HEK293T (cell line): Measurements from ENCODE around the gene GAN.

ENCODE experiments used
- CTCF ChIA-PET: fragments of 350-600 bp; formaldehyde crosslinking; extraction: SDS; loops from one replicate; lab custom pipeline; 2021; ENCODE audit warnings: antibody characterized with exemption, inconsistent platforms; lab: Yijun Ruan, JAX
- POLR2A ChIA-PET: fragments of 350-600 bp; formaldehyde crosslinking; extraction: SDS; loops from one replicate; lab custom pipeline; 2020; ENCODE audit warnings: antibody characterized with exemption, inconsistent platforms; lab: Yijun Ruan, JAX
- DNase-seq: peaks from one replicate; pipeline ENCODE4 v3.0.0; 2012; ENCODE audit warnings: mixed read lengths; ENCODE audit errors: extremely low spot score
- ARNT ChIP-seq: fragments of 450-650 bp; IDR thresholded peaks from 2 replicates; pipeline ENCODE4 v1.6.1; 2017; ENCODE audit warnings: mild to moderate bottlenecking
- BHLHE40 ChIP-seq: fragments of 450-650 bp; IDR thresholded peaks from 2 replicates; pipeline ENCODE4 v1.6.1; 2016; ENCODE audit warnings: mild to moderate bottlenecking, moderate library complexity, borderline replicate concordance
- CTBP1 ChIP-seq: fragments of 450-650 bp; IDR thresholded peaks from 2 replicates; pipeline ENCODE4 v1.6.1; 2016; ENCODE audit warnings: borderline replicate concordance
- ELF4 ChIP-seq: fragments of 450-650 bp; IDR thresholded peaks from 2 replicates; pipeline ENCODE4 v1.6.1; 2017; ENCODE audit warnings: antibody characterized with exemption
- FOXA1 ChIP-seq: fragments of 450-650 bp; IDR thresholded peaks from 2 replicates; pipeline ENCODE4 v1.6.1; 2016; ENCODE audit warnings: mild to moderate bottlenecking
- FOXK2 ChIP-seq: fragments of 450-650 bp; IDR thresholded peaks from 2 replicates; pipeline ENCODE4 v1.6.1; 2016; ENCODE audit warnings: mild to moderate bottlenecking
- FOXM1 ChIP-seq: fragments of 450-650 bp; IDR thresholded peaks from 2 replicates; pipeline ENCODE4 v1.6.1; 2017; ENCODE audit warnings: mild to moderate bottlenecking, borderline replicate concordance
- HDGF ChIP-seq: fragments of 450-650 bp; IDR thresholded peaks from 2 replicates; pipeline ENCODE4 v1.6.1; 2017; ENCODE audit warnings: antibody characterized with exemption, borderline replicate concordance
- L3MBTL2 ChIP-seq: fragments of 450-650 bp; conservative IDR thresholded peaks from 2 replicates; pipeline ENCODE4 v1.6.1; 2016; ENCODE audit warnings: mild to moderate bottlenecking
- LEF1 ChIP-seq: fragments of 450-650 bp; IDR thresholded peaks from 2 replicates; pipeline ENCODE4 v1.6.1; 2017; ENCODE audit warnings: mild to moderate bottlenecking, borderline replicate concordance
- NFRKB ChIP-seq: fragments of 450-650 bp; IDR thresholded peaks from 2 replicates; pipeline ENCODE4 v1.6.1; 2016; ENCODE audit warnings: mild to moderate bottlenecking, moderate library complexity
- PKNOX1 ChIP-seq: fragments of 450-650 bp; IDR thresholded peaks from 2 replicates; pipeline ENCODE4 v1.6.1; 2016
- SP1 ChIP-seq: fragments of 450-650 bp; IDR thresholded peaks from 2 replicates; pipeline ENCODE4 v1.6.1; 2017
- SUZ12 ChIP-seq: fragments of 450-650 bp; IDR thresholded peaks from 2 replicates; pipeline ENCODE4 v1.6.1; 2016; ENCODE audit warnings: mild to moderate bottlenecking
- TARDBP ChIP-seq: fragments of 450-650 bp; IDR thresholded peaks from 2 replicates; pipeline ENCODE4 v1.6.1; 2016
- ZNF384 ChIP-seq: fragments of 450-650 bp; IDR thresholded peaks from 2 replicates; pipeline ENCODE4 v1.6.1; 2016

Gene GAN

GRCh38 chr16:81384006-81384405 lies 69.2 kb downstream of the GAN start:
- TF ChIP-seq FOXK2 (no peak), LEF1 (no peak), ELF4 (no peak), FOXM1 (no peak), L3MBTL2 (no peak)
- ChIA-PET CTCF (no interaction called here), POLR2A (no interaction called here)
- no peak for DNase-seq

- ChIA-PET CTCF (no interaction called here), POLR2A (no interaction called here)
- DNase-seq = no peak
- TF ChIP-seq ZNF384 (no peak), FOXA1 (no peak)
Observed at GRCh38 chr16:81385031-81385756, 70.4 kb downstream of the GAN start.

GRCh38 chr16:81388357-81388756 lies 73.6 kb downstream of the GAN start:
- CTCF ChIA-PET = no interaction called here
- no peak for DNase-seq
- no peak for TF ChIP-seq L3MBTL2
- no peak for TF ChIP-seq SUZ12
- no peak for TF ChIP-seq ZNF384
- no peak for TF ChIP-seq ELF4
- TF ChIP-seq FOXM1 = no peak
- TF ChIP-seq TARDBP = no peak
- TF ChIP-seq LEF1 = no peak
- no peak for TF ChIP-seq PKNOX1
- TF ChIP-seq HDGF = no peak
- TF ChIP-seq ARNT = no peak
- TF ChIP-seq NFRKB = no peak
- no peak for TF ChIP-seq CTBP1
- no peak for TF ChIP-seq SP1
- TF ChIP-seq FOXA1 = no peak
- POLR2A ChIA-PET = no interaction called here

- CTCF ChIA-PET = interaction anchor here (0.8 kb wide), 1 partner anchor 13 kb away, joined by 3 read pairs; no protein-coding TSS in a partner anchor
- POLR2A ChIA-PET = no interaction called here
- no peak for DNase-seq
- TF ChIP-seq L3MBTL2 (no peak), BHLHE40 (no peak), ARNT (no peak), SUZ12 (no peak), FOXA1 (no peak)
Observed at GRCh38 chr16:81390840-81391239, 76.1 kb downstream of the GAN start.

GRCh38 chr16:81392011-81392410 lies 77.2 kb downstream of the GAN start:
- no peak for TF ChIP-seq FOXM1
- TF ChIP-seq FOXA1 = no peak
- no peak for TF ChIP-seq ZNF384
- no peak for TF ChIP-seq CTBP1
- no peak for TF ChIP-seq LEF1
- TF ChIP-seq ARNT = no peak
- TF ChIP-seq SP1 = no peak
- TF ChIP-seq NFRKB = no peak
- no peak for TF ChIP-seq FOXK2
- TF ChIP-seq ELF4 = no peak
- TF ChIP-seq PKNOX1 = no peak
- TF ChIP-seq L3MBTL2 = no peak
- TF ChIP-seq SUZ12 = no peak
- TF ChIP-seq TARDBP = no peak
- TF ChIP-seq HDGF = no peak
- TF ChIP-seq BHLHE40 = no peak
- ChIA-PET CTCF (no interaction called here), POLR2A (no interaction called here)
- no peak for DNase-seq

- POLR2A ChIA-PET = no interaction called here
- CTCF ChIA-PET = no interaction called here
- DNase-seq = no peak
- TF ChIP-seq LEF1 (no peak), ARNT (no peak), L3MBTL2 (no peak)
Observed at GRCh38 chr16:81394416-81394815, 79.7 kb downstream of the GAN start.

GRCh38 chr16:81394966-81395655 lies 80.3 kb downstream of the GAN start:
- CTCF ChIA-PET = no interaction called here
- TF ChIP-seq SP1 (no peak), TARDBP (no peak), FOXM1 (no peak), ARNT (no peak), ELF4 (no peak), PKNOX1 (no peak), HDGF (no peak), LEF1 (no peak), FOXK2 (no peak), L3MBTL2 (no peak), ZNF384 (no peak)
- POLR2A ChIA-PET = no interaction called here
- DNase-seq = no peak
